Ovary (tissue), 3 donors: ENCODE data around the gene BRWD1.

Experiments
- POLR2A ChIP-seq: fragments of 450-650 bp; IDR thresholded peaks from one replicate; pipeline ENCODE4 v1.6.1; 2017; ENCODE audit warnings: antibody characterized with exemption, mild to moderate bottlenecking, moderate library complexity
- TF ChIP-seq, protein P1 (sequence below), 3 donors: fragments of 450-650 bp in 2 of 3; fragments of 200-600 bp in 1 of 3; IDR thresholded peaks; one replicate each; pipeline versions ENCODE4 v1.5.1 to v1.8.0; 2016 to 2022; ENCODE audit warnings: antibody characterized with exemption in 3 of 3, mild to moderate bottlenecking in 1 of 3
- donor health status: DM: no; HTN: no; CAD: no.

GRCh38 chr21:39316729-39317128 lies 3.3 kb upstream of the BRWD1 start:
- TF ChIP-seq, protein P1, sequence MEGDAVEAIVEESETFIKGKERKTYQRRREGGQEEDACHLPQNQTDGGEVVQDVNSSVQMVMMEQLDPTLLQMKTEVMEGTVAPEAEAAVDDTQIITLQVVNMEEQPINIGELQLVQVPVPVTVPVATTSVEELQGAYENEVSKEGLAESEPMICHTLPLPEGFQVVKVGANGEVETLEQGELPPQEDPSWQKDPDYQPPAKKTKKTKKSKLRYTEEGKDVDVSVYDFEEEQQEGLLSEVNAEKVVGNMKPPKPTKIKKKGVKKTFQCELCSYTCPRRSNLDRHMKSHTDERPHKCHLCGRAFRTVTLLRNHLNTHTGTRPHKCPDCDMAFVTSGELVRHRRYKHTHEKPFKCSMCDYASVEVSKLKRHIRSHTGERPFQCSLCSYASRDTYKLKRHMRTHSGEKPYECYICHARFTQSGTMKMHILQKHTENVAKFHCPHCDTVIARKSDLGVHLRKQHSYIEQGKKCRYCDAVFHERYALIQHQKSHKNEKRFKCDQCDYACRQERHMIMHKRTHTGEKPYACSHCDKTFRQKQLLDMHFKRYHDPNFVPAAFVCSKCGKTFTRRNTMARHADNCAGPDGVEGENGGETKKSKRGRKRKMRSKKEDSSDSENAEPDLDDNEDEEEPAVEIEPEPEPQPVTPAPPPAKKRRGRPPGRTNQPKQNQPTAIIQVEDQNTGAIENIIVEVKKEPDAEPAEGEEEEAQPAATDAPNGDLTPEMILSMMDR (IDR thresholded peaks at IDR 0.05) = no peak
- TF ChIP-seq POLR2A = no peak
